HEK293 (cell line): ENCODE data around the gene DYDC2.

Experiments used
- ZBTB21 ChIP-seq: fragments of 450-650 bp; formaldehyde crosslinking; IDR thresholded peaks from 2 replicates; pipeline ENCODE4 v1.5.1; 2017; ENCODE audit warnings: missing biosample characterization, missing genetic modification characterization
- ZNF677 ChIP-seq: fragments of 450-650 bp; IDR thresholded peaks from 2 replicates; pipeline ENCODE4 v1.5.0; 2018; ENCODE audit warnings: missing biosample characterization, mild to moderate bottlenecking, missing genetic modification characterization, moderate library complexity
- ZNF76 ChIP-seq: fragments of 450-650 bp; formaldehyde crosslinking; IDR thresholded peaks from 2 replicates; pipeline ENCODE4; 2016; ENCODE audit warnings: low read depth, missing biosample characterization, missing genetic modification characterization, borderline replicate concordance

GRCh38 chr10:80365510-80365909 is 8.9 kb downstream of the DYDC2 start:
- TF ChIP-seq ZBTB21 (tag by site-specific recombination) = no peak
- no peak for TF ChIP-seq ZNF76 (tag by site-specific recombination)
- no peak for TF ChIP-seq ZNF677 (tag by site-specific recombination)
